MCF 10A (cell line): ENCODE measurements around the gene NFAT5. TPM values are rescaled to one million over a fixed set of nuclear protein-coding genes. Genes with fewer than 3 reads are reported as not detected.
"Not testable (repeated sequence)": the region's sequence is repeated elsewhere in the genome, so short reads cannot be mapped to it uniquely, and the experiment has no call there.

ENCODE experiments used
- BruUV-seq: library from RNA; stranded (reverse); fragments of 400-500 nt; replicated peaks from 2 replicates; lab custom pipeline; 2021; lab: Mats Ljungman, UMichigan
- CTCF ChIA-PET: fragments of 300-600 bp; sonication (Branson Sonifier 250); formaldehyde crosslinking; extraction: SDS; loops from one replicate; lab custom pipeline; 2021; ENCODE audit warnings: antibody characterized with exemption, inconsistent platforms; lab: Yijun Ruan, JAX
- POLR2A ChIA-PET: fragments of 300-600, 350-650 bp; sonication (Branson Sonifier 250); formaldehyde crosslinking; extraction: SDS; loops from one replicate; lab custom pipeline; 2020; ENCODE audit warnings: antibody characterized with exemption, inconsistent platforms; lab: Yijun Ruan, JAX
- DNase-seq: peaks from one replicate; pipeline ENCODE4 v3.0.0-alpha.2; 2018; ENCODE audit not compliant: unreplicated experiment
- H3K27ac Mint-ChIP-seq: one replicate; pipeline ENCODE4 v1.8.0; 2022; ENCODE audit warnings: mild to moderate bottlenecking, low read depth, mixed read lengths; ENCODE audit not compliant: unreplicated experiment
- H3K27me3 Mint-ChIP-seq: one replicate; pipeline ENCODE4 v1.8.0; 2022; ENCODE audit warnings: mixed read lengths; ENCODE audit not compliant: insufficient read depth, unreplicated experiment
- H3K36me3 Mint-ChIP-seq: one replicate; pipeline ENCODE4 v1.8.0; 2022; ENCODE audit warnings: mild to moderate bottlenecking, moderate library complexity, mixed read lengths; ENCODE audit not compliant: insufficient read depth, unreplicated experiment
- H3K4me1 Mint-ChIP-seq: one replicate; pipeline ENCODE4 v1.8.0; 2022; ENCODE audit warnings: mixed read lengths; ENCODE audit not compliant: insufficient read depth, unreplicated experiment
- H3K4me3 Mint-ChIP-seq: one replicate; pipeline ENCODE4 v1.8.0; 2022; ENCODE audit warnings: mild to moderate bottlenecking, moderate library complexity, mixed read lengths; ENCODE audit not compliant: unreplicated experiment
- H3K9me3 Mint-ChIP-seq: one replicate; pipeline ENCODE4 v1.8.0; 2022; ENCODE audit warnings: mixed read lengths; ENCODE audit not compliant: unreplicated experiment
- CTCF ChIP-seq: fragments of 200-600 bp; IDR thresholded peaks from one replicate; pipeline ENCODE4 v1.8.0; 2022; ENCODE audit warnings: antibody characterized with exemption, mild to moderate bottlenecking; ENCODE audit not compliant: unreplicated experiment
- intact Hi-C: fragments of 100-400 bp; cut with micrococcal nuclease; formaldehyde crosslinking; loops from 2 replicates; pipeline ENCODE4 v1.14.1; 2022
- total RNA-seq: library from RNA; stranded (reverse); gene quantifications from 2 replicates; pipeline ENCODE4 v1.2.3, GENCODE V29; 2022

The NFAT5 gene
- total RNA-seq, 1 experiment from 2014 or later, result 46.4 TPM

- CTCF ChIA-PET, result interaction anchor here (0.6 to 0.8 kb wide), 2 partner anchors 11 to 203 kb away, joined by 3 read pairs; no protein-coding TSS in a partner anchor
- no peak overlapping the region for H3K4me3 Mint-ChIP-seq
These were observed 21.7 kb upstream of the NFAT5 start for GRCh38 chr16:69544088-69544487.

GRCh38 chr16:69546663-69547062 is 19.1 kb upstream of the NFAT5 start:
- H3K4me1 Mint-ChIP-seq, H3K4me3 Mint-ChIP-seq, intact Hi-C loops, BruUV-seq, H3K9me3 Mint-ChIP-seq, POLR2A ChIA-PET, CTCF ChIA-PET, H3K36me3 Mint-ChIP-seq, H3K27ac Mint-ChIP-seq, H3K27me3 Mint-ChIP-seq, DNase-seq: not testable (repeated sequence)

More at GRCh38 chr16:69544088-69544487, 21.7 kb upstream of the NFAT5 start:
- Mint-ChIP-seq H3K36me3 (no peaks in the 10 kb centered on the region), H3K27ac (no peak overlapping the region), H3K27me3 (no peaks in the 10 kb centered on the region), H3K4me1 (peaks cover 10% of the 10 kb centered on the region), H3K9me3 (no peaks in the 10 kb centered on the region)
- POLR2A ChIA-PET, result interaction anchor here (1.1 to 1.8 kb wide), 4 partner anchors 12 to 21 kb away, joined by 3 to 4 read pairs (median 3); no protein-coding TSS in a partner anchor
- no peak for DNase-seq
- intact Hi-C loops, result no loop called here
- TF ChIP-seq CTCF, result no peak
- BruUV-seq, result no TSS peak

- Mint-ChIP-seq H3K27ac (no peak overlapping the region), H3K4me1 (no peaks in the 10 kb centered on the region), H3K27me3 (no peaks in the 10 kb centered on the region), H3K36me3 (no peaks in the 10 kb centered on the region), H3K9me3 (no peaks in the 10 kb centered on the region), H3K4me3 (no peak overlapping the region)
- ChIA-PET CTCF (interaction anchor here (0.7 kb wide), 1 partner anchor 50 kb away, joined by 3 read pairs; no protein-coding TSS in a partner anchor), POLR2A (interaction anchor here (0.7 to 2.2 kb wide), 7 partner anchors 8 to 64 kb away, joined by 3 to 15 read pairs (median 4); partner anchors contain the start of gene NFAT5)
- BruUV-seq, result no TSS peak
- intact Hi-C loops, result no loop called here
- no peak for DNase-seq
- TF ChIP-seq CTCF, result no peak
These were observed 12.4 kb upstream of the NFAT5 start for GRCh38 chr16:69553332-69553731.

GRCh38 chr16:69554495-69554894 is 11.3 kb upstream of the NFAT5 start:
- no peak for DNase-seq
- Mint-ChIP-seq H3K9me3 (no peaks in the 10 kb centered on the region), H3K27me3 (no peaks in the 10 kb centered on the region), H3K4me3 (no peak overlapping the region), H3K36me3 (no peaks in the 10 kb centered on the region), H3K27ac (no peak overlapping the region), H3K4me1 (no peaks in the 10 kb centered on the region)
- no peak for TF ChIP-seq CTCF
- CTCF ChIA-PET, result interaction anchor here (0.6 kb wide), 1 partner anchor 42 kb away, joined by 3 read pairs; no protein-coding TSS in a partner anchor
- POLR2A ChIA-PET, result interaction anchor here (1.0 to 2.2 kb wide), 4 partner anchors 9 to 15 kb away, joined by 4 to 15 read pairs (median 5); partner anchors contain the start of gene NFAT5
- intact Hi-C loops, result no loop called here
- no TSS peak for BruUV-seq
